Caki2 (cell line): Measurements from ENCODE around the gene TMC2. TPM values are rescaled to one million over a fixed set of nuclear protein-coding genes. Genes with fewer than 3 reads are reported as not detected.
A peak's percentile ranks its signal among the peaks of the same experiment; 100 is the strongest.

ENCODE experiments used
- DNase-seq: peaks from one replicate; pipeline ENCODE4 v3.0.0-alpha.2; 2015; ENCODE audit warnings: low read depth
- in situ Hi-C: cut with HindIII; loops from 2 replicates; pipeline ENCODE4 v1.10.0; 2016; ENCODE audit warnings: low sequenced_read_pairs, low pct_unique_long_range_greater_than_20kb, mixed read lengths
- total RNA-seq: library from RNA; depleted of rRNA; stranded (reverse); fragments of >200 nt; shearing (Covaris generic); gene quantifications from 2 replicates; pipeline ENCODE4 v1.2.3, GENCODE V29; 2014; ENCODE audit warnings: low replicate concordance

TMC2 gene
- total RNA-seq, 1 experiment from 2014 or later = not detected

DNA sequence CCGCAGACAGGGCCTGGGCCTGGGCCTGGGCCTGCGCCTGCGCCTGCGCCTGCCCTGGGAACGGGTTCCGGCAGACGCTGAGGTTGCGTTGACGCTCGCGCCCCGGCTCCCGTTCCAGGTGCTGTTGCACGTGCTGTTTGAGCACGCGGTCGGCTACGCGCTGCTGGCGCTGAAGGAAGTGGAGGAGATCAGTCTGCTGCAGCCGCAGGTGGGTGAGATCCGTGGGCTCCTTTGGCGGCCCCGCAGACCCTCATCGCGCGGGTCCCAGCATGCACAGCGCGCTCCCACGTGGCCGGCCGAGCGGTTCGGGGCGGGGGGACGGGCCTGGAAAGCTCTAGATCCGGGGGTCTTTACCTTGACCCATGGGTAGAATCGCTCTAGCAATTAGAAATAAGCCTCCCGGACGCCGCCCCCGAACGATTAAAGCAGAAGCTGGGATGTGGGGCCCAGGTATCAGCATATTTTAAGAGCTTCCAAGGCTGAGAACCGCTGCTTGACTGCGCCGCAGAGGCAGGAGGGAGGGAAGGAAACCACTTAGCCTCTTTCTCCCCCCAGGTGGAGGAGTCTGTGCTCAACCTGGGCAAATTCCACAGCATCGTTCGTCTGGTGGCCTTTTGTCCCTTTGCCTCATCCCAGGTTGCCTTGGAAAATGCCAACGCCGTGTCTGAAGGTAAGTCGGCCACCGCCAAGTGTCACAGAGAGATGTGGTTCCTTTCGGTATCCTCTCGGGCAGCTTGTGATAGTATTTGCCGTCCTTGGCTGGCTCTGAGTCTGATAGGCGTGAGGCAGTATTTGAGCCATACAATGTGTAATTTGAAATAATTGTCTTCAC lies 116.6 kb downstream of the TMC2 start:
- in situ Hi-C loops = no loop called here
- no peak for DNase-seq

DNA sequence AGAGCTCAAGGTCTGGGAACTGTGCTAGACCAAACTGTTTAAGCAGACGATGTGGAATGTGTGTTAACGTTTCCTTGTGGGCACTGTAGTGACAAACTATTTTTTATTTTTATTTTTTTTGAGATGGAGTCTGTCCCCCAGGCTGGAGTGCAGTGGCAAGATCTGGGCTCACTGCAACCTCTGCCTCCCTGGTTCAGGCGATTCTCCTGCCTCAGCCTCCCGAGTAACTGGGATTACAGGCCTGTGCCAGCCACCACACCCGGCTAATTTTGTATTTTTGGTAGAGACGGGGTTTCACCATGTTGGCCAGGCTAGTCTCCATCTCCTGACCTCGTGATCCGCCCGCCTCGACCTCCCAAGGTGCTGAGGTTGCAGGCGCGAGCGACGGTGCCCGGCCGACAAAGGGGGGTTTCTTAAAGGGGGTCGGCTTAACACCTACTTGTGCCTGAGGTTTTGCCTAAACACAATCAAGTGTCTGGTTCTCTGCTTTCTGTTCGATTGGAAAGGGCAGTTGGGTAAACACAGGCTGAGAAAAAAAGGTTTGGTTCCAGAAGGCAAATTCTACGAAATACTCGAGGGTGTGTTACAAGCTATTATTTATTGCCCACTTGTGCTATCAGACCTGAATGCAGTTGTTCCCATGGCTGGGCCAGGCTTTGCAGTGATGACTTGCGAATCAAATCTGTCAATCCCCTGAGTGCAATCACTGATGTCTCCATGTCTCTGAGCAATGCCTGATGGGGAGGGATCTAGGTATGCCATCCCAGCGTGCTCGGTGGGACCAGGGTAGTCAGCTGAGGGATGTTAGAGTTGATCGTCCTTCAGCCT lies 117.4 kb downstream of the TMC2 start:
- in situ Hi-C loops = no loop called here
- no peak for DNase-seq

DNA sequence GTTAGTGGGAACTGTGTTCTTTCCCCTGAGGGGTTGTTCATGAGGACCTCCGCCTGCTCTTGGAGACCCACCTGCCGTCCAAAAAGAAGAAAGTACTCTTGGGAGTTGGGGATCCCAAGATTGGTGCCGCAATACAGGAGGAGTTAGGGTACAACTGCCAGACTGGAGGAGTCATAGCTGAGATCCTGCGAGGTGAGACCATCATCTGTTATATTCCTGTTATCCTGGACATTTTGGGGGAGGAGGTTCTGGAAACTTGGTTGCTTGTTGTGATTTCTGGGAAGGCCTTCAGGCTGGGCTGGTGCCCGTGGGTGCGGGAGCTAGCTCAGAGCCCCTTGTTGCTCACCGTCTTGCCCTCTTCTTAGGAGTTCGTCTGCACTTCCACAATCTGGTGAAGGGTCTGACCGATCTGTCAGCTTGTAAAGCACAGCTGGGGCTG lies 118.0 kb downstream of the TMC2 start:
- no peak for DNase-seq
- in situ Hi-C loops = no loop called here

DNA sequence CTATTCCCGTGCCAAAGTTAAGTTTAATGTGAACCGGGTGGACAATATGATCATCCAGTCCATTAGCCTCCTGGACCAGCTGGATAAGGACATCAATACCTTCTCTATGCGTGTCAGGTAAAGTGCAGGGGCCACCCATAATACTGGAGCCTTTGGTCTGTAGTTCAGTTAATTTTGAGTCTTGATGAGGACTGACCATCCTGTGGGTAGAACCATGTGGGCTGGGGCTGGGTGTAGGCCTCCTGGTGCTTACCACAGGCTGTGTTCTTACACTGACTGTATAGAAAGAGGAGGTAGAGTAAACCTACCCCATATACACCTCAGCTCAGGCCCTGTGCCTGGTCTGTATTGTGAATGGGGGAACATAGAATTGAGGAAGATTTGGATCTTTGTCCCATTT lies 118.5 kb downstream of the TMC2 start:
- in situ Hi-C loops = no loop called here
- no peak for DNase-seq

DNA sequence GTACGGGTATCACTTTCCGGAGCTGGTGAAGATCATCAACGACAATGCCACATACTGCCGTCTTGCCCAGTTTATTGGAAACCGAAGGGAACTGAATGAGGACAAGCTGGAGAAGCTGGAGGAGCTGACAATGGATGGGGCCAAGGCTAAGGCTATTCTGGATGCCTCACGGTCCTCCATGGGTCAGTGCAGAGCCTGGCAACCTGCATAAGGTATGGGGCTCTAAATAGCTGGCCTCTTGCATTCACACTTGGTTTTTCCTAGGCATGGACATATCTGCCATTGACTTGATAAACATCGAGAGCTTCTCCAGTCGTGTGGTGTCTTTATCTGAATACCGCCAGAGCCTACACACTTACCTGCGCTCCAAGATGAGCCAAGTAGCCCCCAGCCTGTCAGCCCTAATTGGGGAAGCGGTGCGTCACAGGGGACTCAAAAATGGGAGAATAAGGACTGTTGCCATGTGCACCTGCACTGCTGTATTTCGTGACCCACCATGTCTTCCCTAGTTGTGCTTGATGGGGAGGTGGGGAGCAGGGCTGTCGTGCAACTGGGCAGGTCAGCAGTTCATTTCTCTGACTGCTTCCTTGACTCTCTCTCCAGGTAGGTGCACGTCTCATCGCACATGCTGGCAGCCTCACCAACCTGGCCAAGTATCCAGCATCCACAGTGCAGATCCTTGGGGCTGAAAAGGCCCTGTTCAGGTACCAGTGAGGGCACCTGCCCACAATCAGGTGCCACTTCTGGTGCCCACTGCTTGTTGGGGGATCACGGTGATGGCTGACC lies 119.2 kb downstream of the TMC2 start:
- no peak for DNase-seq
- in situ Hi-C loops = no loop called here

DNA sequence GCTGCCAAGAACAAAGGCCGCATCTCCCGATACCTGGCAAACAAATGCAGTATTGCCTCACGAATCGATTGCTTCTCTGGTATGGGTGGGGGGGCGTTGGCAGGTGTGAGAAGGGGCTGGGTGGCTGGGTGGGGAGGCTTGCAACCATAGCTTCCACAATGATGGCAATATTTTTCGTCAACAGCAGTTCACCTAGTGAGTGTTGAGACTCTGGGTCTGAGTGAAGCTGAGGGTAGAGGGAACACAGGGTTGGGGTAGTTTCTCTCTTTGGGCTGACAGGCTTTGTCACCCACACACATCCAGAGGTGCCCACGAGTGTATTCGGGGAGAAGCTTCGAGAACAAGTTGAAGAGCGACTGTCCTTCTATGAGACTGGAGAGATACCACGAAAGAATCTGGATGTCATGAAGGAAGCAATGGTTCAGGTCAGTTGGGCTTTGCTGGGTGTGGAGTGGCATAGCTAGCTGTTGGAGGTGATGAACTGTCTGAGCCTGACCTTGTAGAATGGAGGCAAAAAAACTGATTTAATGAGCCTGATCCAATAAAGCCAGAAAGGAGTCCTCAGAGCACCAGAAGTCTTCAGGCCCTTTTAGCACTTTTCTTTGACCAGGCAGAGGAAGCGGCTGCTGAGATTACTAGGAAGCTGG lies 120.2 kb downstream of the TMC2 start:
- in situ Hi-C loops = no loop called here
- no peak for DNase-seq

DNA sequence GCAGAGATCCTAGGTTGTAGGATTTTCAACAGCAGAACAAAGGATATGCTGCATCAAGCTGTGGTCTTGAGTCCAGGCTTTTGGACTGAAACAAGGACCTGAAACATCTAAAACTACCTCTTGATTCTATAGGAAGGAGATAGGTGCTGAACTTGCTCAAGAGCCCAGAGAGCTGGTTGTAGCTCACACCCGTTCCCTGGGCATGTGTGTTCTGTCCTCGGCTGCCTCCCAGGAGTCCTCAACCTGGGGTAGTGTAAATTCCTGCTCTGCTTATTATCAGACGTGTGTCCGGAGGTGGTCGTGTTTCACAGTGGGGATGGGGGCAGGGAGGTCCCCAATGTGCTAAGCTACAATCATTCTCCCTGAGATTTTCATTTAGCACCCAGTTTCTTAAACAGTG lies 120.9 kb downstream of the TMC2 start:
- no peak for DNase-seq
- in situ Hi-C loops = no loop called here

DNA sequence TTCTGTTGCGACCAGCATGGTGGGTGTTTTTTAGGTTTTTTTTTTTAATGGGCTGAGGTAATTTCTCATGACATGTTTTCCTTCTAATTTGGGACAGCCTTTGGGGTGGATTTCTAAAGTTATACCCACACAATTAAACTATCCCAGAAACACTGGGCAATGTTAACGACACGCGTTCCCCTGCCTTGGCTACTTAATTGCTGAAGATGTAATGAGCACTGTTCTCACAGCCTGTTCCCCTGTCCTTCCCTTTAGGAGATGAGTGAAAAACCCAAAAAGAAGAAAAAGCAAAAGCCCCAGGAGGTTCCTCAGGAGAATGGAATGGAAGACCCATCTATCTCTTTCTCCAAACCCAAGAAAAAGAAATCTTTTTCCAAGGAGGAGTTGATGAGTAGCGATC lies 121.3 kb downstream of the TMC2 start:
- in situ Hi-C loops = no loop called here
- DNase-seq = no peak

DNA sequence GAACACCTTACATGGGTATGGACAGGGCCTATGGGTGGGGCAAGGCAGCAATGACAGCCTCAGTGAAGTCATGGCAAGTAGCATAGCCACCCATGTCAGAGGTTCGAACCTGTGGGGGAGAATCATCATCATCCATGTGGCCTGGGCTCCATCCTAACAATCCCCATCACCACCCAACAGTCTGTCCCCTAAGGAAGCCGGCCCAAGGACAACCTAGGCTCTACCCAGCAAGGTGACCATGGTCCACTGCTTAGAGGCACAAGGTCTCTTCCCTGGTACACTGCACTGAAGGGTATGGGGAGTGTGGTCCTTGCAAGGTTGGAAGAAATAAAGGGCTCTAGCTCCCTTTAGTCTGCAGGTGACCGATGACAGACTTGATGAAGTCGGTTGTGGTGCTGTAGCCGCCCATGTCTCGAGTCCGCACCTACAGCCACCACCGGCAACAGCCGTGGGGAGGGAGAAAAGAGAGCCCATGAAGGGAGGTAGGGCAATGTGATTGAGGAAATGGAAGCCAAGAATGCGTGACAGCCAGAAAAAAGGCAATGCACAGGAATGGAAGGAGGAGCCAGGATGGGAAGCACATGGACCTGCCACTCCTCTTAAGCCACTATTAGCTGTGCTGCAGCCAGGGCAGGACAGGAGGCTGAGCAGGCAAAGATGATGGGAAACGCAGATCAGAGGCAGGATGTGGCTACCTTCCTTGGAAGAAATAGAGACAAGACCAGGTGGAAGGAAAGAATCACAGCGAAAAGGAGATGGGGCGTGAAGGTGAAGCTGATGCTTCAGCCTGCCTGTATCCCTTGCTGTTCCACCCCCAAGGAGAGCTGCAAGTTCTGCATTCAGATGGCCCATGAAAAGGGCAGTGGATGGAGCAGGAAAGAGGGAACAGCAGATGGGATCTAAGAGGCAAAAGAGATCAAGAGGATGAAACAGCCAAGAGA lies 122.3 kb downstream of the TMC2 start:
- no peak for DNase-seq
- in situ Hi-C loops = no loop called here

DNA sequence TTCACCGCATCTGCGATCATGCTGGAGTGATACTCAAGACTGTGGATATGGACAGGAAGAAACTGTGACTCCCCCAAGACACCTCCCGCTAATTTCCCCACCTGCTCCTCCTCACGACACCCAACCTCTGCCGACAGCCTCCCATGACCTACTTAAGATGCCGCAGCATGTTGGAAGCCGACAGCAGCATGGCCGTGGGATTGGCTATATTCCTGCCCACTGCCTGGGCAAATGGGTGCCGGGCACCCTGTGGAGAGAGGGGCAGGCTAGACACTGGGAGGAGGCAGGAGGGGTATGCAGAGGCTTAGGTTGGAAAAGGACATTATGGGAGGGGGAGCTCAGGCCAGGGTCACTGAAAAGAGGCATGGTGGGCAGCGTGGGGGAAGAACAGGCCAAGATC lies 123.2 kb downstream of the TMC2 start:
- DNase-seq = no peak
- in situ Hi-C loops = no loop called here

DNA sequence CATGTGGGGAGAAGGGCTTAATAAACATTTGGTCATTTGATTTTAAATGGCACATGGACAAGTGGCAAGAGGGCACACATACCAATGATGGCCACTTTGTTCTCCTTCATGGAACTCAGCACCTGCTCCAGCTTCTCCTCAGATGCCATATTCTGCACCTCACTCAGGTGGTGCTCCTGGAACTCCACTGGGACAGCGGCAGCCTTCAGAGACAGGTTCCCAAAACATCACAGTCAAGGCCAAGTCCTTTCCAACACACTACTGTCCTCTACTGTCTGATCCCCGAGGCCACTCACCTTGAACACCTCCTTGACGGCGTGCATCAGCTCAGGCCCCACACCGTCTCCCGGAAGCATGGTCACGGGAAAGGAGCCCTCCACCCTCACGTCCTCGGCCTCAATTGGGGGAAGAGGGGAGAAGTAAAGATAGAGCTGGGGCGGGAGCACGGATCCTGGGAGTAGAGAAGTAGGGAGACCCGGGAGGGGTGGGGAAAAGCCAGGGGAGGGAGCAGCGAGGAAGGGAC lies 127.1 kb downstream of the TMC2 start:
- no peak for DNase-seq
- in situ Hi-C loops = no loop called here

DNA sequence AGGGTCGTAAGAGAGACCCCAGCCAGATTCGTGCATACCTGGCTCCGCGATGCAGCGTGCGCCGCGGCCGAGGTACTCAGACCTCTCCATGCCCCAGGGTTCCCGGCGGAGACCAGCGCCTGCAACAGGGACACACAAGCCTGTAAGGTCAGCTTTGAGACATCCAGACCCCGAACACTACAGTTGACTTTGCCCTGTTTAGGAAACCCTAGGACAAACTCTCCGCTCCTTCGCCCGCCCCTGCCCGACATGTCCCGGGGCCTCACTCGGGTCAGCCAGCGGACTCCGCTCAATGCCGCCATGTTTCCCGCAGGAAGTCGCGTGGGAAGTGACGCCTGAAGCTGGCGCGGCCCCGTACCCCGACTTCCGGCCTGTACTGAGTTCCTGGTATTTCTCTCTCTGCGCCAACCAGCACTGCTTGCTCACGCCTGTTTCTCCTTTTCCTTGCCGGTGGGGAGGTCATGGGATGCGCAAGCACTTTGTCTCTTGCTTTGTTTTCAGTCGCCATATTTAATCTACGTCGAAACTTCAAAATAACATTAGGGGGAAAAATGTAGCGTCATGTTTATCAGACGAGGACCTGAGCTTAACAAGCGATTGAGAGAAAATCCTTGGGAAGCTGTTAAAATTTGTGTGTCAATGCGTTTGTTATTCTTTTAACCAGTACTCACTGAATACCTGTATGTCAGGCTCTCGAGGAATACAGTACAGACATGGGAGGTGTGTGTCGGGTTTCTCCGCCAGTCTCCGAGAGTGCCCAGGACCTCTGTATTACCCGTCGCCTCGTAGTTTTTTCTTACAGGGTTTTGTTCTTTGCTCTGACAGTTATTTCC lies 127.7 kb downstream of the TMC2 start, which contains the start of gene IDH3B:
Gene IDH3B (minus strand): TSS at position 330 of the 833 bp plus-strand sequence. CDS start 28 bp downstream, at position 302.
- peak; percentile 92 for DNase-seq
- in situ Hi-C loops = no loop called here

DNA sequence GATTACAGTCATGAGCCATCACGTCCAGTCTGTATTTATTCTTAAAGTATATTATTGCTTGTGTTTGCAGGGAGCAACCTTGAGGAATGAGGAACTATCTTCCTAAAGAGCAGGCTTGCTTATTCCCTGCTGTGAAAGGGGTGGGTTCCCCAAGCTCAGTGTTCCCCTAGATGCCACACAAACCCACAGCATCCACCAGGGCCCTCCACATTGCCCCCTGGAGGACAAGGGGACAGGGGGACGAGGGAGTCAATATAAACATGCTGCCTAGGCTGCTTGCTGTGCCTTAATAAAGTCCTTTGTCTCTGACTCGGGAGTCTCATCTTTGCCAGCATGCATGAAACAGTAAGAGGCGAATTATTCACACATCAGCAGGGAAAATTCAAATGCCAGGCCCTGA lies 135.6 kb downstream of the TMC2 start:
- DNase-seq = no peak
- in situ Hi-C loops = no loop called here

DNA sequence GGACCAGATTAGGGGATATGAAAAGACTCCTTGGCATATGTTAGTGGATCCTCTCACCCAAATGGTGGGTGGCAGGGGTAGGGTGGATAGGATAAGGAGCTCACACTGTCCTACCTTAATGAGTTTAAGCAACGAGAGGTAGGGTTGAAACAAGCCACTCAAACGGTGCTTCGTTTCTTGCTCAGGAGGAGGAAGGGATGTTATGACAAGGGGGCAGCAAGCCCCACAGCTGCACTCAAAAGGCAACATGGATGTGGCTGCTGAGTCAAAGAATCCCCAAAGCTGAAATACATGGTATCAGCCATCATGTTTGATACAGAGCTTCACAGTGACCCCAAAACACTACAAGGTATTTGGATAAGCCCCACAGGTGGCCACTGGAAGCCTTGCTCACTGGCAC lies 136.1 kb downstream of the TMC2 start:
- in situ Hi-C loops = no loop called here
- DNase-seq = no peak

DNA sequence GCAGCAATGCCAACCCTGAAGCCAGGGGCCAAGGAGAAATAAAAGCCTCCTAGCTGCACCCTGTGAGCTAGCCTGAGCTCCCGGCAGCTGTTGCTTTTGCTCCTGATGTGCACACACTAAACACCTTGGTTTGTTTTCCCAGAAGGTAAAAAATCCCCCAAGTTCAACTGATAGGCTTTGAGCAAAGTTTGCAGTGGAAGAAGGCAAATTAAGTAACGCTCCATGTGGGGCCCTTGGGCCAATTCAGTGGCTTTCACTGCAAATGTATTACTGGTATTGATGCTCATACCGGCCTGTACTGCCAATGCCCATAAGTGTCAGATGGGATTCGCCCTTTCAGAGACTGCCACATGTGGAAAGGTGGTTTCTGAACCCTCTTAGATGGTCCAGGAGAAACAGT lies 137.1 kb downstream of the TMC2 start:
- DNase-seq = no peak
- in situ Hi-C loops = no loop called here

DNA sequence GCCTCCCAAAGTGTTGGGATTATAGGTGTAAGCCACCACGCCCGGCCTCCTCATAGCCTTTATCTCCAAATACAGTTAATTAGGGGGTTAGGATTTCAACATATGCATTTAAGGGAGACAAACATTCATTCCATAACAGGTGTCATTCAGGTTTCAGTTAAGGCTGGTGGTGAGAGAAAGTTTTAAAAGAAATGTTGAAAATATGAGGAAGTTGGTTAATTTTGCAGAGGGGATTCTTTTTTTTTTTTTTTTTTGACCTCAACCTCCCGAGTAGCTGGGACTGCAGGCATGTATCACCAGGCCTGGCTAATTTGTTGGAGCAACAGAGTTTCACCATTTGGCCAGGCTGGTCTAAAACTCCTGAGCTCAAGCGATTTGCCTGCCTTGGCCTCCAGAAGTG lies 143.7 kb downstream of the TMC2 start:
- no peak for DNase-seq
- in situ Hi-C loops = no loop called here
